Motor neuron (in vitro differentiated cells): ENCODE measurements around the gene SLC35B1. TPM values are rescaled to one million over a fixed set of nuclear protein-coding genes. Genes with fewer than 3 reads are reported as not detected.

Source experiments
- ATAC-seq, 8 experiments: fragments of 200-7000 bp; cut with Tn5 transposase; replicated peaks in 6 of 8; 2 replicates each; pipeline ENCODE4 v1.8.0; 2021; ENCODE audit warnings: mild to moderate bottlenecking in 8 of 8, moderate library complexity in 8 of 8
- H3K27ac ChIP-seq, 2 donors: fragments of 250-450 bp; sonication (Bioruptor Pico); 2 replicates each; pipeline ENCODE4 v1.9.0; 2021; ENCODE audit warnings: antibody characterized with exemption in 2 of 2, mild to moderate bottlenecking in 2 of 2, moderate library complexity in 1 of 2
- H3K4me1 ChIP-seq, 2 donors: fragments of 250-450 bp; sonication (Bioruptor Pico); replicated peaks in 1 of 2; 2 replicates each; pipeline ENCODE4 v1.6.1; 2021; ENCODE audit warnings: antibody characterized with exemption in 2 of 2, mild to moderate bottlenecking in 2 of 2, moderate library complexity in 1 of 2
- H3K4me3 ChIP-seq, 5 donors: fragments of 250-450 bp; sonication (Bioruptor Pico); 2 replicates each; pipeline ENCODE4 v1.9.0; 2021; ENCODE audit warnings: antibody characterized with exemption in 5 of 5, mild to moderate bottlenecking in 5 of 5, moderate library complexity in 4 of 5
- WGBS, 10 experiments: fragments of 450-650 bp; shearing (Covaris generic); methylation state at CpG; one replicate each; pipeline ENCODE4 v1.0.0; 2022; 5-methylcytosine and 5-hydroxymethylcytosine counted together
- in situ Hi-C, 9 experiments: fragments of 400-800 bp; cut with MboI; loops; one replicate each; pipeline ENCODE4 v1.15.0; 2021; ENCODE audit warnings: low sequenced_read_pairs in 9 of 9, low pct_unique_long_range_greater_than_20kb in 2 of 9; ENCODE audit not compliant: unreplicated experiment in 9 of 9
- total RNA-seq, 8 experiments: library from RNA; unstranded; fragments of 300-600 nt; gene quantifications; 2 replicates each; pipeline versions ENCODE4 v1.2.3 to v1.2.4, GENCODE V29; 2022

The SLC35B1 gene
- total RNA-seq, result 10 to 100 TPM; 35.7 to 66.0 (median 56.1) TPM

GRCh38 chr17:49707608-49708514 lies at the start of gene SLC35B1:
TSS of gene SLC35B1 (minus strand) at chr17:49707964. CDS start at chr17:49707833, 131 bp downstream.
- WGBS, 10 experiments, result 0 to 3% (median 0%) methylated on average over 1 to 12 of the region's 53 CpGs; no CpG with 5 or more reads in 1 of the 10 experiments
- in situ Hi-C loops, result no loop called here
- ATAC-seq, result peak; percentile 95 to 99 (median 98)
- Histone ChIP-seq H3K4me3 (peak within 1 kb of the TSS; percentile 72 to 98 (median 91)), H3K27ac (peak within 1 kb of the TSS; percentile 98 to 99), H3K4me1 (peaks cover 7% of the 10 kb centered on the region in 2 donors)

GRCh38 chr17:49757151-49757777 lies 49.5 kb upstream of the SLC35B1 start:
- in situ Hi-C loops, result no loop called here

GRCh38 chr17:49756323-49757150 lies 48.8 kb upstream of the SLC35B1 start:
- Histone ChIP-seq H3K27ac (no peak overlapping the region), H3K4me1 (peaks cover 0 to 2% of the 10 kb centered on the region in 2 donors), H3K4me3 (no peak overlapping the region)
- in situ Hi-C loops, result no loop called here
- 51 to 87% (median 70%) methylated on average over 2 to 8 of the region's 9 CpGs; no CpG with 5 or more reads in 3 of the 10 experiments for WGBS, 10 experiments
- no peak for ATAC-seq

More at GRCh38 chr17:49757151-49757777, 49.5 kb upstream of the SLC35B1 start:
- H3K27ac ChIP-seq, result no peak overlapping the region
- peaks cover 0 to 2% of the 10 kb centered on the region in 2 donors for H3K4me1 ChIP-seq
- 71 to 92% (median 82%) methylated on average over 1 to 3 of the region's 6 CpGs; no CpG with 5 or more reads in 6 of the 10 experiments for WGBS, 10 experiments
- ATAC-seq, result no peak
- no peak overlapping the region for H3K4me3 ChIP-seq

GRCh38 chr17:49755663-49756283 lies 48.0 kb upstream of the SLC35B1 start:
- WGBS, 10 experiments, result 0 to 100% (median 72%) methylated on average over 1 to 4 of the region's 4 CpGs; no CpG with 5 or more reads in 1 of the 10 experiments
- no peaks in the 10 kb centered on the region for H3K4me1 ChIP-seq
- H3K27ac ChIP-seq, result no peak overlapping the region
- in situ Hi-C loops, result no loop called here
- no peak for ATAC-seq
- H3K4me3 ChIP-seq, result no peak overlapping the region

GRCh38 chr17:49753959-49754391 lies 46.2 kb upstream of the SLC35B1 start:
- no peaks in the 10 kb centered on the region for H3K4me1 ChIP-seq
- ATAC-seq, result peak in 3 of 8 experiments; percentile 11 to 80 (median 54)
- in situ Hi-C loops, result no loop called here
- no peak overlapping the region for H3K27ac ChIP-seq
- H3K4me3 ChIP-seq, result no peak overlapping the region
- 100% methylated on average over 1 to 4 of the region's 8 CpGs; no CpG with 5 or more reads in 7 of the 10 experiments for WGBS, 10 experiments

- Histone ChIP-seq H3K4me1 (no peaks in the 10 kb centered on the region), H3K4me3 (no peak overlapping the region), H3K27ac (no peak overlapping the region)
- in situ Hi-C loops, result no loop called here
- 80 to 100% (median 100%) methylated on average over 1 to 2 of the region's 3 CpGs; no CpG with 5 or more reads in 3 of the 10 experiments for WGBS, 10 experiments
- ATAC-seq, result peak in 1 of 8 experiments; percentile 22
Observed at GRCh38 chr17:49752508-49752907, 44.7 kb upstream of the SLC35B1 start.

- no peaks in the 10 kb centered on the region for H3K4me1 ChIP-seq
- no peak for ATAC-seq
- no peak overlapping the region for H3K27ac ChIP-seq
- in situ Hi-C loops, result no loop called here
- WGBS, 10 experiments, result no CpG with 5 or more reads among the region's 3 CpGs
- no peak overlapping the region for H3K4me3 ChIP-seq
Observed at GRCh38 chr17:49749730-49750129, 42.0 kb upstream of the SLC35B1 start.

GRCh38 chr17:49748791-49749190 lies 41.0 kb upstream of the SLC35B1 start:
- Histone ChIP-seq H3K4me1 (no peaks in the 10 kb centered on the region), H3K4me3 (no peak overlapping the region), H3K27ac (no peak overlapping the region)
- in situ Hi-C loops, result no loop called here
- no peak for ATAC-seq
- WGBS, 10 experiments, result 80 to 100% (median 97%) methylated on average over 1 to 6 of the region's 7 CpGs; no CpG with 5 or more reads in 4 of the 10 experiments

GRCh38 chr17:49748223-49748622 lies 40.5 kb upstream of the SLC35B1 start:
- Histone ChIP-seq H3K27ac (no peak overlapping the region), H3K4me1 (no peaks in the 10 kb centered on the region), H3K4me3 (no peak overlapping the region)
- ATAC-seq, result no peak
- WGBS, 10 experiments, result 80 to 100% (median 90%) methylated on average over 1 to 3 of the region's 3 CpGs; no CpG with 5 or more reads in 4 of the 10 experiments
- in situ Hi-C loops, result no loop called here

- ATAC-seq, result no peak
- no peak overlapping the region for H3K27ac ChIP-seq
- no peaks in the 10 kb centered on the region for H3K4me1 ChIP-seq
- no peak overlapping the region for H3K4me3 ChIP-seq
- in situ Hi-C loops, result no loop called here
- WGBS, 10 experiments, result 43 to 100% (median 100%) methylated on average over 1 of the region's 1 CpG; no CpG with 5 or more reads in 6 of the 10 experiments
Observed at GRCh38 chr17:49747632-49748031, 39.9 kb upstream of the SLC35B1 start.

- in situ Hi-C loops, result no loop called here
- H3K4me3 ChIP-seq, result no peak overlapping the region
- H3K27ac ChIP-seq, result no peak overlapping the region
- no peak for ATAC-seq
- H3K4me1 ChIP-seq, result no peaks in the 10 kb centered on the region
- 69 to 100% (median 98%) methylated on average over 1 to 4 of the region's 5 CpGs for WGBS, 10 experiments
Observed at GRCh38 chr17:49746791-49747490, 39.2 kb upstream of the SLC35B1 start.
